ENCODE results near the gene SAMM50. TPM values are rescaled to one million over a fixed set of nuclear protein-coding genes. Genes with fewer than 3 reads are reported as not detected.

The SAMM50 gene
- total RNA-seq, 1 donor from 2014 or later, result 54.0 TPM

- H3K27ac Mint-ChIP-seq (ENCODE audit: unreplicated experiment), result no peak overlapping the region
- DNase-seq (ENCODE audit: low read depth, low spot score), result no peak
- H3K36me3 Mint-ChIP-seq (ENCODE audit: low read depth), result peaks cover 11% of the 10 kb centered on the region
- peaks cover 4% of the 10 kb centered on the region for H3K4me1 Mint-ChIP-seq
- no peaks in the 10 kb centered on the region for H3K9me3 Mint-ChIP-seq
- H3K4me3 Mint-ChIP-seq, result no peak overlapping the region
- no peak for TF ChIP-seq CTCF (conservative IDR thresholded peaks at IDR 0.05)
- no peaks in the 10 kb centered on the region for H3K27me3 Mint-ChIP-seq (ENCODE audit: low read depth)
Measured at GRCh38 chr22:44002997-44003396, 47.8 kb downstream of the SAMM50 start.

- Mint-ChIP-seq H3K4me3 (no peak overlapping the region), H3K36me3 (ENCODE audit: low read depth) (peaks cover 11% of the 10 kb centered on the region)
- peak; percentile 14 for TF ChIP-seq CTCF (conservative IDR thresholded peaks at IDR 0.05)
Measured at GRCh38 chr22:44003405-44004103, 48.3 kb downstream of the SAMM50 start.

GRCh38 chr22:44004104-44004460 lies 48.8 kb downstream of the SAMM50 start:
- Mint-ChIP-seq H3K9me3 (no peaks in the 10 kb centered on the region), H3K27ac (ENCODE audit: unreplicated experiment) (no peak overlapping the region), H3K4me1 (peaks cover 4% of the 10 kb centered on the region), H3K36me3 (ENCODE audit: low read depth) (peaks cover 6% of the 10 kb centered on the region), H3K4me3 (no peak overlapping the region), H3K27me3 (ENCODE audit: low read depth) (no peaks in the 10 kb centered on the region)
- no peak for TF ChIP-seq CTCF (conservative IDR thresholded peaks at IDR 0.05)
- DNase-seq (ENCODE audit: low read depth, low spot score), result no peak

More at GRCh38 chr22:44003405-44004103, 48.3 kb downstream of the SAMM50 start:
- H3K27me3 Mint-ChIP-seq (ENCODE audit: low read depth), result no peaks in the 10 kb centered on the region
- H3K27ac Mint-ChIP-seq (ENCODE audit: unreplicated experiment), result no peak overlapping the region
- H3K9me3 Mint-ChIP-seq, result no peaks in the 10 kb centered on the region
- no peak for DNase-seq (ENCODE audit: low read depth, low spot score)
- H3K4me1 Mint-ChIP-seq, result peaks cover 4% of the 10 kb centered on the region

DNA sequence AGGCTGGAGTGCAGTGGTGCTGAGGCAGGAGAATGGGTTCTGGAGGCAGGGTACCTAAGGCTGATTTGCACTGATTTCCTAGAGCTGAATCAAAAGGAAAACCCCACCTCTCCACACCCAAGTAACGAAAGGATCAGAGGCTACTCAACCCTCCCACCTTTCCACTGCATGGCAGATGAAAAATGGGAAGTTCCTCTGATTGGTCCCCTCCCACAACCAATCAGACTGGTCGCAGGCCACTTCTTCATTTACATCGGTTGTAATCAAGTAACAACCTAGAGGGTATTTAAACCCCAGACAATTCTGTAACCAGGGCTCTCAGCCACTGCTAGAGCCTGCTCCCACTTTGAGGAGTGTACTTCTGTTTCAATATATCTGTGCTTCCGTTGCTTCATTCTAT lies 50.3 kb downstream of the SAMM50 start:
- H3K9me3 Mint-ChIP-seq, result no peaks in the 10 kb centered on the region
- DNase-seq (ENCODE audit: low read depth, low spot score), result no peak
- no peak for TF ChIP-seq CTCF (conservative IDR thresholded peaks at IDR 0.05)
- no peaks in the 10 kb centered on the region for H3K27me3 Mint-ChIP-seq (ENCODE audit: low read depth)
- peaks cover 6% of the 10 kb centered on the region for H3K36me3 Mint-ChIP-seq (ENCODE audit: low read depth)
- H3K27ac Mint-ChIP-seq (ENCODE audit: unreplicated experiment), result no peak overlapping the region
- H3K4me1 Mint-ChIP-seq, result peaks cover 4% of the 10 kb centered on the region
- H3K4me3 Mint-ChIP-seq, result no peak overlapping the region

DNA sequence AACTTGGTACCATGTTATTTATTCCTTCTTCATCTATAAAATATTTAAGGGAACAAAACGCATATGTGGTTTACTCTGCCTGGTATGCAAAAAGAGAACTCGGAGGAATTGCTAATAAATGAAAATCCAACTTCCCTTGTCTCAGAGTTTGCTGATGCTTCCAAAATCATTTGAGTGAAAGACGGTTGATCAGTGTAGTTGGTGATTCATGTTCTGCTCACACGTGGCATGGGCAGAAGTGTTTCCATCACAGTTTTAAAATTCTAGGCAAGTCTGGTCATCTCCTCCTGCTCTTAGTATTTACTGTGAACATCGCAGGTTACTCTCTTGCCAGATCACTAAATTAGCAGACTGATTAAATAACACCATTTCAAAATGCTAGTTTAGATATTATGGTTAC lies 56.9 kb downstream of the SAMM50 start:
- Mint-ChIP-seq H3K4me1 (peaks cover 5% of the 10 kb centered on the region), H3K4me3 (no peak overlapping the region)
- no peak for DNase-seq (ENCODE audit: low read depth, low spot score)

More for the DNA sequence above, 56.9 kb downstream of the SAMM50 start:
- no peak overlapping the region for H3K27ac Mint-ChIP-seq (ENCODE audit: unreplicated experiment)
- no peaks in the 10 kb centered on the region for H3K27me3 Mint-ChIP-seq (ENCODE audit: low read depth)
- H3K9me3 Mint-ChIP-seq, result no peaks in the 10 kb centered on the region
- no peaks in the 10 kb centered on the region for H3K36me3 Mint-ChIP-seq (ENCODE audit: low read depth)
- TF ChIP-seq CTCF (conservative IDR thresholded peaks at IDR 0.05), result no peak

Data from neural crest cell (in vitro differentiated cells).